ENCODE results near the gene HEATR3.
A peak's percentile ranks its signal among the peaks of the same experiment; 100 is the strongest.

HEATR3 gene, protein sequence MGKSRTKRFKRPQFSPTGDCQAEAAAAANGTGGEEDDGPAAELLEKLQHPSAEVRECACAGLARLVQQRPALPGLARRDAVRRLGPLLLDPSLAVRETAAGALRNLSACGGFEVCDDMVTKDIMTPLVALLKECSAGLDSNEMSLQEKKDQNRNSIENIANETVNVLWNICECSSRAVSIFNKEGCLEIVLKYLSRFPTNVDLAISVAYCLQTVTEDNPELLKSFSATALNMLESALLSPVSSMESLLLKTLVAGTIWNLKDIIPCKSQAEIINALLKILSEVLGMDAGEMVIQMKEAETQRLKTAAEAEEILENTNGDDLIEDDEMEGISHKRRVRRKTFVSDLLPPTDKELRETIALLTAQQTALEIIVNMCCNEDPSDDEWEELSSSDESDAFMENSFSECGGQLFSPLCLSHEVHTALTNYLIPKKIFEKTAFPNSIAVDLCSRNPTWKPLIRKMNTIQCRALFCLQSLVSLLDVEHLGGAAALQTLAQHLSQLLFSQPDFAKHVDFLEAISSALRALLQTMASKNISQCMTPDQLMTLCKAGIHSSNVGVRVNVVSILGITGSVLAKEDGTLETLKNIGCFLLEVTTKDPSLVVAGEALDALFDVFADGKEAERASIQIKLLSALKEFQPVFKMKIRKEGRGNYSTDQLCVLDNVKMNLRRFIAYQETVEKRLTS

DNA sequence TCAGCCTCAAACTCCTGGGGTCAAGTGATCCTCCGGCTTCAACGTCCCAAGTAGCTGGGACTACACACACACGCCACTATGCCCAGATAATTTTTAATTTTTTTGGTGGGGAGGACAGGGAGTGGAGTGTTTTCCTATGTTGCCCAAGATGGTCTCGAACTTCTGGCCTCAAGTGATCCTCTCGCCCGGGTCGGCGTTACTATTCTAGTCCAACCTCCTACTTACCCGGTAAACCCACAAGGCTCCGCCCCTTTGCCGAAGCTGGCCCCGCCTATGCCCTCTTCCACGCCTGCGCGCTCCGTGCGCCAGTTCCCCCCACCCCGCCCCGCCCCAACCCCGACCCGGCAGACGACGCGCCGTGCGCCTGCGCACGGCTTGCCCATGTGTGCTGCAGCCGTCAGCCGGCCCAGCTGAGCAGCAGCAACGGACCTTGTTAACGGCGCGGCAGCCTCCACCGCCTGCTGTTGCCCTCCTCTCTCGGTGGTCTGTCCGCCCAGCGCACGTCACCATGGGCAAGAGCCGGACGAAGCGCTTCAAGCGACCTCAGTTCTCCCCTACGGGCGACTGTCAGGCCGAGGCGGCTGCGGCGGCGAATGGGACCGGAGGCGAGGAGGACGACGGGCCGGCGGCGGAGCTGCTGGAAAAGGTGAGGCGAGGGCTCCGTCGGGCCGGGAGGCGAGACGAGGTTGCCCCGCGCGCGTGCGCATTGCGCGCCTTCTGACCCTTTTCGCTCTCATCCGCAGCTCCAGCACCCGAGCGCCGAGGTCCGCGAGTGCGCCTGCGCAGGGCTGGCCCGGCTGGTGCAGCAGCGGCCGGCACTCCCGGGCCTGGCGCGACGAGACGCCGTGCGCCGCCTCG, at the start of gene HEATR3:
TSS of gene HEATR3 (plus strand) at position 347 of the 858 bp plus-strand sequence. CDS start at position 509, 162 bp downstream.
- Mint-ChIP-seq H3K4me3 (peak within 1 kb of the TSS; percentile 89), H3K9me3 (no peaks in the 10 kb centered on the region), H3K36me3 (peaks cover 9% of the 10 kb centered on the region), H3K4me1 (peaks cover 42% of the 10 kb centered on the region), H3K27me3 (no peaks in the 10 kb centered on the region), H3K27ac (peak within 1 kb of the TSS; percentile 89)

DNA sequence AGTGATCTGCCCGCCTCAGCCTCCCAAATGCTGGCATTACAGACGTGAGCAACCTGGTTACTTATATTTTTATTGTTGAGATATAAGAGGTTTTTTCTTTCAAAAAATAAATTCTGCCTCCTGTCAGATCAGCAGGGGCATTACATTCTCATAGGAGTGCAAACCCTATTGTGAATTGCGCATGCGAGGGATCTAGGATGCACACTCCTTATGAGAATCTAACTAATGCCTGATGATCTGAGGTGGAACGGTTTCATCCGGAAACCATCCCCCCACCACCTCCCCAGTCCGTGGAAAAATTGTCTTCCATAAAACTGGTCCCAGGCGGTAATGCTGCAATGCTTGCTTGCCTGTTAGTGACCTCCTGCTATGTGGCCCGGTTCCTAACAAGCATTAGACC, 48.2 kb upstream of the HEATR3 start:
- no peak overlapping the region for H3K4me3 Mint-ChIP-seq
- no peaks in the 10 kb centered on the region for H3K36me3 Mint-ChIP-seq
- no peaks in the 10 kb centered on the region for H3K4me1 Mint-ChIP-seq
- H3K27ac Mint-ChIP-seq: no peak overlapping the region
- H3K9me3 Mint-ChIP-seq: no peaks in the 10 kb centered on the region
- no peaks in the 10 kb centered on the region for H3K27me3 Mint-ChIP-seq

DNA sequence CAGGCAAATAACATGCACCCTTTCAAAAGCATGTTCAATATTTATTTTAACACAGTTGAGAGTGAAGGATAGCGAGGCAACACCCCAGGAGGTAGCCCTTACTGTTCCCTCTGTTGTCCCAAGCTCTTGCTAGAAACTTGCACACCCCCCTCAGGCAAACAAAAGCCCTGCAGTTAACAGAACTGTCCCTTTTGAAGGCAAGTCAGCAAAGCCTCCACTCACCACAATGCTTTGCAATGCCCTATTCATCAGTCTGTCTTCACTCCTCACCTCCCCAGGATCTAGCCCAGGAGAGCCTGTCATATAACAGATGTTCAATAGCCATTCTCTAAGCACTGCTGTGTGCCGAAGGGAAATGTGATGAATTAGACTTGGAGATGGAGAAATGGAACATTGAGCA, 44.2 kb upstream of the HEATR3 start:
- Mint-ChIP-seq H3K27ac (no peak overlapping the region), H3K4me1 (peaks cover 15% of the 10 kb centered on the region), H3K9me3 (no peaks in the 10 kb centered on the region), H3K36me3 (no peaks in the 10 kb centered on the region), H3K4me3 (no peak overlapping the region), H3K27me3 (no peaks in the 10 kb centered on the region)

DNA sequence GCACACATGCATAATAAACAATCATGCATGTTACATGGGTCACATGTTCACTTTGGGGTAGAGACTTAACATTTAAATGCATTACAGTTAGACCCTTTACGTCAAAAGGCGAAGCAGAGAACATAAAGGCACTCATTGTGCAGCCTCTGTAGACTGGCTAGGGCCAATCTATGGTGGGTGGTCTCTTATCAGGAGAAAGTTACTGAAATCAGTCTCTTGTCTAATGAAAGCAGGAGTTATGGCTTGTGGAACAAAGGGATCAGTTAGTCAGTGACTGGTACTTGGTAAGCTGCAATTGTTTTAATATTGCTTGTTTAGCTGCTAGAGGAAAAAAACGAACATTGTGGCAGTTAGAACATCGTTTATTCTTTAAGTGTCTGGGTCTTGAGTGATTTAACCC, 42.1 kb upstream of the HEATR3 start:
- Mint-ChIP-seq H3K9me3 (no peaks in the 10 kb centered on the region), H3K4me3 (no peak overlapping the region), H3K36me3 (no peaks in the 10 kb centered on the region), H3K27ac (no peak overlapping the region), H3K27me3 (no peaks in the 10 kb centered on the region), H3K4me1 (peaks cover 23% of the 10 kb centered on the region)

DNA sequence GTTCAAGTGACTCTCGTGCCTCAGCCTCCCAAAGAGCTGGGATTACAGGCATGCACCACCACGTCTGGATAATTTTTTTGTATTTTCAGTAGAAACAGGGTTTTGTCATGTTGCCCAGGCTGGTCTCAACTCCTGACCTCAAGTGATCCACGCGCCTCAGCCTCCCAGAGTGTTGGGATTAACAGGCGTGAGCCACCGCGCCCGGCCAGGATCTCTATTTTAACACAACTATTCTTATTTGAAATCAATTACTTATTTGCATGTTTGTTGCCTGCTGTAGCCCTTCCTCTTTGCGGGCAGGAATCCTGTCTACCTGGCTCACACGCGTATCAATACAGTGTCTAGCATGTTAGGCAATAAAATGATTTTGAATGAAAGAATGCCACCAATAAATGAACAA, 41.6 kb upstream of the HEATR3 start:
- H3K9me3 Mint-ChIP-seq: no peaks in the 10 kb centered on the region
- peak overlapping the region; percentile 97 for H3K4me3 Mint-ChIP-seq
- no peaks in the 10 kb centered on the region for H3K36me3 Mint-ChIP-seq
- peaks cover 23% of the 10 kb centered on the region for H3K4me1 Mint-ChIP-seq
- no peaks in the 10 kb centered on the region for H3K27me3 Mint-ChIP-seq
- peak overlapping the region; percentile 95 for H3K27ac Mint-ChIP-seq

DNA sequence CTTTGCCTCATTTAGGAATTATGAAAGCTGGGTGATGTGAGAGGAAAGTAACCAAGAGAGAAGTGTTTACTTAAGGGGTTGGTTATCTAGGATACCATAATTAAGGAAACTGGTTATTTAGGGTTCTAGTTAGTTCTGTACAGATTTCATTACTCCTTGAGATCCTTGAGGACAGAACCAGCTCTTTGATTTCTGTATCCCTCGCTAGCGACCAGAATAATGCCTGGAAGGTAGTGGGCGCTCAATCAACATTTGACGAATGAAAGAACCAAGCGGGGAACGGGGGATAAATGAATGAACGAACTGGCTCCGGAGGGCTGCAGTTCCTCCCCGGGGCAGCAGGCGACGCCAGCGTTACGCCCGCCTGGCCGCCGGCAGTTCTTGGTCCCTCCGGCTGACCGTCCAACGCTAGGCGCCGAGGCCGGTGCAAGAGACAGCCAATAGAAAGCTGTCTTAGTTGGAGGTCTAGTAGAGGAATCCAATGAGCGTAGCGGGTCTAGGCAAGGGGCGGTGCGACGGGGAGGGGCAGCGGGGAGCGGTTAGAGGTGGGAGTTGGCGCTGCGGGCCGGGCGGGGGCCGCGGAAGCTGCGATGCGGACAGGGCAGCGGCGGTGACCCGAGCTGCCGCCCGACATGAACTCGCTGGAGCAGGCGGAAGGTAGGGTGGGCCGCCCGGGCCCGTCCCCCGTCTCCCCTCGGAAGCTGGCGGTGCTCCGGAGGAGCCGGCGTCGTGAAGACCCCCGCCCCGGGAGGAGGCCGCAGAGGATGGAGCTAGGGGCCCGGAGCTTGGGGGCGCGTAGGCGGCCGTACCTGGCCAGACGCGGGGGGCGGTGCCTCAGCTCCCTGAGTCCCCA, 40.9 kb upstream of the HEATR3 start, which contains the start of gene CNEP1R1:
TSS of gene CNEP1R1 (plus strand) at position 542 of the 853 bp plus-strand sequence. CDS start at position 633, 91 bp downstream.
- H3K36me3 Mint-ChIP-seq: no peaks in the 10 kb centered on the region
- H3K4me3 Mint-ChIP-seq: peak within 1 kb of the TSS; percentile 97
- peaks cover 23% of the 10 kb centered on the region for H3K4me1 Mint-ChIP-seq
- H3K27me3 Mint-ChIP-seq: no peaks in the 10 kb centered on the region
- peak within 1 kb of the TSS; percentile 95 for H3K27ac Mint-ChIP-seq
- H3K9me3 Mint-ChIP-seq: no peaks in the 10 kb centered on the region

DNA sequence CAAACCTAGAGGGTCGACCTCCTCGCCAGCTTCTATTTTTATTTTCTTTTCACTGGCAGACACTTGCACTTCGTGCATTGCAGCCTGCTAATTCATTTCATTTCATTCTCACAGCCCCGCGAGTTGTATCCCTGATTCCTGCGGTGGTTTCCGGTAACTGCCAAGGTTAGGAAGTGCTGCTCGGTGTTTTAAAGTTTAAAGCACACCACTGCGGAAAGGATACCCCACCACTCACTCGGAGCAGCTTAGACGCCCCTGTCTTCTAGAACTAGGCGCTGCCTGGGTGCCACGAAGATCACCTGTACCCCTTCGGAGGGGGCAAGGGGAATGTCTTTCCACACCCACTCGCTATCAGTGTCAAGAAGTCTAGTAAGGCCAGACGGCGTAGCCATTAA, 40.2 kb upstream of the HEATR3 start:
- H3K27ac Mint-ChIP-seq: peak overlapping the region; percentile 94
- peak overlapping the region; percentile 97 for H3K4me3 Mint-ChIP-seq
- H3K4me1 Mint-ChIP-seq: peaks cover 23% of the 10 kb centered on the region

DNA sequence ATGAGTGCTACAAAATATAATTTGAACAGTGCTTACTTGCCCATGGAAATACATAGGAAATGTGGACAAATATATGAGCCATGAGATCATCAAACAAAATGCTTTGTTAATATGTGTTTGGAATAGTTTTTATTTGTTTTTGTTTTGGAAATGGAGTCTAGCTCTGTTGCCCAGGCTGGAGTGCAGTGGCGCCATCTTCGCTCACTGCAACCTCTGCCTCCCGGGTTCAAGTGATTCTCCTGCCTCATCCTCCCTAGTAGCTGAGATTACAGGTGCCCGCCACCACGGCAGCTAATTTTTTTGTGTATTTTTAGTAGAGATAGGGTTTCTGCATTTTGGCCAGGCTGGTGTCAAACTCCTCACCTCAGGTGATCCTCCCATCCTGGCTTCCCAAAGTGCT, 37.9 kb upstream of the HEATR3 start:
- no peaks in the 10 kb centered on the region for H3K36me3 Mint-ChIP-seq
- no peaks in the 10 kb centered on the region for H3K27me3 Mint-ChIP-seq
- H3K27ac Mint-ChIP-seq: no peak overlapping the region
- H3K9me3 Mint-ChIP-seq: no peaks in the 10 kb centered on the region
- H3K4me3 Mint-ChIP-seq: no peak overlapping the region
- H3K4me1 Mint-ChIP-seq: peaks cover 26% of the 10 kb centered on the region

More for the DNA sequence above, 40.2 kb upstream of the HEATR3 start:
- Mint-ChIP-seq H3K27me3 (no peaks in the 10 kb centered on the region), H3K9me3 (no peaks in the 10 kb centered on the region), H3K36me3 (no peaks in the 10 kb centered on the region)

DNA sequence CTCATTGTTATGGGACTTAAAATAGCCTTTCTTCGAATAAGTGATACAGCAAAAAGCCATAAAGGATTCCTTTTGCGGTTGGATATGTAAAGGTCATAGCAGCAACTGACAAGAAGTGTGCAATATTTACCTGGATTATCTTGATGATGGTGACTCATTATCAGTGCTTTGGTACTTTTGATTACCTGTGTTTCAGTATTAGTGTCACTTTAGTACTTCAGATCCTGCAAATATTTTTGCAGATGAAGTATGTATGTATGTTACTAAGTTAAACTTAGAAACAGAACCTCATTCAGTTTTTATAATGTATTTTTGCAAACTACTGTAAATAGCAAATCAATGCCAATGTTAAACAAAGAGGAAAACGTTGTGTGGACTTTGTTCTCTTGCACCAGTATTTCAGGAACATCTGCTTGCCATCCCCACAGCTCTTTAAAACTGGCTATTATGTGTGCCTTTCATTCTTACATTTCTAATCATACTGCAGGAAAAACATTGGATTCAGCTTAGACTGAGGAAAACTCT, 30.2 kb upstream of the HEATR3 start:
- no peak overlapping the region for H3K27ac Mint-ChIP-seq
- no peaks in the 10 kb centered on the region for H3K9me3 Mint-ChIP-seq
- no peak overlapping the region for H3K4me3 Mint-ChIP-seq
- H3K36me3 Mint-ChIP-seq: peaks cover 4% of the 10 kb centered on the region
- H3K27me3 Mint-ChIP-seq: no peaks in the 10 kb centered on the region
- peaks cover 19% of the 10 kb centered on the region for H3K4me1 Mint-ChIP-seq

DNA sequence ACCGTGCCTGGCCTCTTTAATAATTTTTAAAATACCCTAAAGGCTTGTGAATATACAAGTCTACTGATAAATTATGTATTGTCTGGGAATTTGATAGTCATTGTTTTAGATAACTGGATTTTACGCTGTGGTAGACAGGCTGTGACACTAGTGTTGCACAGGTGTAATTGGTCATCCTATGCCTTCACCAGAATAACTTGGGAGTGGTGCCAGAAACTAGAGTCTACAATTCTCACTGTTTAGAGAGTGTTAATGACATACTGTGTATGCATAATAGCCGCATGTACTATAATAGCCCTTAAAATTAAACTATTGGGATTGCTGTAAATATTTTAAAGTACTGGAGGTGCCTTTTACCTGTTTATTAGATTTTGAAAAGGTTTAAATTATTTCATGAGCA, 29.3 kb upstream of the HEATR3 start:
- Mint-ChIP-seq H3K36me3 (peaks cover 4% of the 10 kb centered on the region), H3K9me3 (no peaks in the 10 kb centered on the region), H3K4me1 (peaks cover 16% of the 10 kb centered on the region), H3K27ac (no peak overlapping the region), H3K4me3 (no peak overlapping the region), H3K27me3 (no peaks in the 10 kb centered on the region)

DNA sequence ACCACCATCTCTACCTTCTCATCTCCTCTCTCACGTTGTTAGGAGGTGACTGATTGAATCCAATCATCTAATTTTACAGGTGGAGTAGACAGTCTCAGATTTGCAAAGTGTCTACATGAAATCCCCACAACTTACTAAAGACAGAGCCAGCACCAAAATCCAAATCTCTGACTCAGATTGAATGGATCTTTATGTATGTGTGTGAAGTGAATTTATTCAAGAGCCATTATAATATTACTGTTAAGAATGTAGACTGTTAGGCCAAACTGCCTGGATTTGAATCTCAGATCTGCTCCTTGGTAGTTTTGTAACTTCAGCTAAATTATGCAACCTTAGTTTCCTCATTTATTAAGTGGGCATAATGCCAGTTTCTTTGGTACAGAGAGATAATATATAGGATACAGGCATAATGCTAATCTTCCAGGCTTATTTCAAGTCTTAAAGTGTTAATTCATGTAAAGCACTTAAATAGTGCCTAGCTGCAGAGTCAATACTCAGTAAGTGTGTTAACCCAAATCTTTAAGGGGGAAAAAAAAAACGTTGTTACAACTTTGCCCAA, 28.0 kb upstream of the HEATR3 start:
- no peaks in the 10 kb centered on the region for H3K27me3 Mint-ChIP-seq
- no peak overlapping the region for H3K4me3 Mint-ChIP-seq
- H3K9me3 Mint-ChIP-seq: no peaks in the 10 kb centered on the region
- peaks cover 16% of the 10 kb centered on the region for H3K4me1 Mint-ChIP-seq
- peak overlapping the region; percentile 47 for H3K27ac Mint-ChIP-seq
- H3K36me3 Mint-ChIP-seq: peaks cover 4% of the 10 kb centered on the region

DNA sequence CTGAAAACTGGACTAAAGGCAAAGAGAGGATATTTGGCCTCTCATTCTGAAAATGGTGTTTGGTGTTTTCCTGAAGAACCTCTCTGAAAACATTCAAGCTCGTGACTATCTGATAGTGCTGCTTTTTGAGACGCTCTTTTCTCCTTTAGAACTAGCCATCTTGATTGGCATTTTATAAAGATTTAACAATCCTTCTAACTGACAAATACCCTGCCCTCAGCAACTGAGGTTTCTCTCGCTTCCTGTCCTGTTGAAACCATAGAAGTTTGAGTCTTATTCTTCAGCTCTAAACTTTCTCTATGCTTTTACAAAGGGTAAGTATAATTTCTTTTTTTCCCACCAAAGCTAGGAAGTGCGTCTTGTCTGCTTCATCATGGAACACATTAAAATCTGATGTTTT, 27.5 kb upstream of the HEATR3 start:
- peak overlapping the region; percentile 81 for H3K27ac Mint-ChIP-seq
- peaks cover 4% of the 10 kb centered on the region for H3K36me3 Mint-ChIP-seq
- H3K4me1 Mint-ChIP-seq: peaks cover 16% of the 10 kb centered on the region
- H3K4me3 Mint-ChIP-seq: no peak overlapping the region
- no peaks in the 10 kb centered on the region for H3K27me3 Mint-ChIP-seq
- H3K9me3 Mint-ChIP-seq: no peaks in the 10 kb centered on the region

DNA sequence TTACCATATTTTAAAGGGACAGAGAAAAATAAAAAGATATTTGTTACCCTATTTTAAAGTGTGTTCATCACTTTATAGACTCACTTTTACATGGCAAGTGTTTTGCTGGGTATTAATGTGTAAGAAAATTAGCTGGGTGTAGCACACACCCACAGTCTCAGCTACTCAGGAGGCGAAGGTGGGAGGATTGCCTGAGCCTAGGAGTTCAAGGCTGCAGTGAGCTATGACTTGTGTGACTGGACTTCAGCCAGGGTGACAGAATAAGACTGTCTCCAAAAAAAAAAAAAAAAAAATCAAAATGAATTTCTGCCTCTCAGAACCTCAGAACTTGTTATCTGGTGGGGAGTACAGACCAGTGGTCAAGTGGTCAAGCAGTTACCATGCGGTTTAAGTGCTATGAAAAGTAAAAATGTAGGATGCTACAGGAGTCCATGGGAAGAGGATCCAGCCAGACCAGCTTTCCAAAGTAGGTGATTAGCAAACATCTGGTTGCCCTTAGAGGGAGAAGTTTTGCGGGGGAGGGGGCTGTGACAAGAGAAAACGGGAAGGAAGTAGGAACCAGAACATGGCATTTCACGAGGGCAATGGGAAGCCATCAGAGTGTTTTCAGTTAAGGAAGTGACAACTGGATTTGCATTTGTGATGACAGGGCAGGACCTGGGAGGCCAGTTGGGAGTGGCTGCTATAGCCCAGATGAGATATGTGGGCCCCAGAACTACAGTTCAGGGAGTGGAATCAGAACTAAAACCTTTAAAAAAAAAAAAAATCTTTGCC, 26.8 kb upstream of the HEATR3 start:
- H3K9me3 Mint-ChIP-seq: no peaks in the 10 kb centered on the region
- peaks cover 16% of the 10 kb centered on the region for H3K4me1 Mint-ChIP-seq
- no peak overlapping the region for H3K4me3 Mint-ChIP-seq
- H3K27me3 Mint-ChIP-seq: peaks cover 3% of the 10 kb centered on the region
- H3K36me3 Mint-ChIP-seq: peaks cover 4% of the 10 kb centered on the region
- no peak overlapping the region for H3K27ac Mint-ChIP-seq

DNA sequence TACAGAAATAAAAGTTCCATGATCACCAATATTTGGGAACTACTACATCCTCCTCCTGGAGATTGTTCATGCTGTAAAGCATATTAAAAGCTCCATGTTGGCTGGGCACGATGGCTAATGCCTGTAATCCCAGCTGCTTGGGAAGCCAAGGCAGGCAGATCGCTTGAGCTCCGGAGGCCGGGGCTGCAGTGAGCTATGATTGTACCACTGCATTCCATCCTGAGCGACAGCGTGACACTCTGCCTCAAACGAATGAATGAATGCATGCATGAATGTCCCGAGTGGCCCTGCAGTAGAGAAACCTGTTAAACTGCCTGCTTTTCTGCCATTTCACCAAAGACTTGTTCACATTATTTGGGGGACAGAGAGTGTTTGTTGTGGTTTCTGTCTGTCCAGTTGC, 25.8 kb upstream of the HEATR3 start:
- H3K27me3 Mint-ChIP-seq: peaks cover 4% of the 10 kb centered on the region
- H3K9me3 Mint-ChIP-seq: no peaks in the 10 kb centered on the region
- H3K36me3 Mint-ChIP-seq: peaks cover 4% of the 10 kb centered on the region
- H3K27ac Mint-ChIP-seq: no peak overlapping the region
- H3K4me3 Mint-ChIP-seq: no peak overlapping the region
- H3K4me1 Mint-ChIP-seq: peaks cover 16% of the 10 kb centered on the region

All from activated naive CD4-positive, alpha-beta T cell treated with anti-CD3 and anti-CD28 coated beads, Interleukin-2, amount 50 U/mL, for 24 hours (primary cell).